ENCODE measurements around the gene RASSF3.

- TF ChIP-seq POLR2A (IDR thresholded peaks at IDR 0.05) (no peak), CTCF (IDR thresholded peaks at IDR 0.05) (no peak)
These were observed 42.8 kb downstream of the RASSF3 start for GRCh38 chr12:64653123-64653522.

Measured in heart left ventricle (tissue), 13 donors.